ENCODE measurements around the gene PP2D1. TPM values are rescaled to one million over a fixed set of nuclear protein-coding genes. Genes with fewer than 3 reads are reported as not detected.
A peak's percentile ranks its signal among the peaks of the same experiment; 100 is the strongest.
"Not testable (repeated sequence)": the region's sequence is repeated elsewhere in the genome, so short reads cannot be mapped to it uniquely, and the experiment has no call there.

PP2D1 gene
- total and polyA plus RNA-seq, 3 experiments from 2014 or later, result 0.46 TPM; not detected in 2

DNA sequence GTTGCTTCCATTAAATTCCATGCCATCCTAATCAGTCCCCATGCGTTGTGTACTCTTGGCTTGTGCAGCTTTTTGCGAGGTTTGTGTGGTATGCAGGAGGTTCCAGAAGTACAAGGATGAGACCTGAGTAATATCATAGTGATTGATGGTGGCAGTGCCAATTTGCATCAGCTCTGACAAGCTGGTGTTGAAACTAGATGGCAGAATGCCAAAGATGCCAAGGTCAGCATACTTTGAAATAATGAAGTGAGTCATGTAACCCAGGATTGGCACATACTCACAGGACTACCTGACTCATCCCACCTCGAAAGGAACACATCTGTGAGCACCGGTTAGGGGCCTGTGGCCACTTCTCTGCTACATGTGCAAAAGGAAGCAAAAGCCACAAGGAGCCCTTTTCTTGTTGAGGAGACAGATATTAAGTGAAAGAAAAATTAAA lies 42.5 kb upstream of the PP2D1 start:
- no peaks in the 10 kb centered on the region for H3K27me3 ChIP-seq (ENCODE audit: insufficient read depth, low read length, poor library complexity, severe bottlenecking)
- no peak overlapping the region for H3K4me3 ChIP-seq (ENCODE audit: low read length)
- peak in 4 of 5 donors; percentile 47 to 83 (median 64) for DNase-seq
- H3K36me3 ChIP-seq (ENCODE audit: insufficient read depth, low read length), result no peaks in the 10 kb centered on the region
- ChIA-PET POLR2A (no interaction called here), CTCF (interaction anchor here (1.7 kb wide), 1 partner anchor 13 kb away, joined by 5 read pairs; no protein-coding TSS in a partner anchor)
- Mint-ChIP-seq H3K36me3 (peaks cover 0 to 6% (median 0%) of the 10 kb centered on the region in 3 donors), H3K9me3 (no peaks in the 10 kb centered on the region), H3K27ac (peak overlapping the region in 1 of 8 donors; percentile 72), H3K4me3 (no peak overlapping the region), H3K4me1 (peaks cover 30 to 43% (median 35%) of the 10 kb centered on the region in 3 donors), H3K27me3 (no peaks in the 10 kb centered on the region)
- H3K4me1 ChIP-seq (ENCODE audit: insufficient read depth, low read length), result peaks cover 43% of the 10 kb centered on the region
- no peak overlapping the region for H3K27ac ChIP-seq (ENCODE audit: low read depth, low read length)
- no peaks in the 10 kb centered on the region for H3K9me3 ChIP-seq (ENCODE audit: low read length)

DNA sequence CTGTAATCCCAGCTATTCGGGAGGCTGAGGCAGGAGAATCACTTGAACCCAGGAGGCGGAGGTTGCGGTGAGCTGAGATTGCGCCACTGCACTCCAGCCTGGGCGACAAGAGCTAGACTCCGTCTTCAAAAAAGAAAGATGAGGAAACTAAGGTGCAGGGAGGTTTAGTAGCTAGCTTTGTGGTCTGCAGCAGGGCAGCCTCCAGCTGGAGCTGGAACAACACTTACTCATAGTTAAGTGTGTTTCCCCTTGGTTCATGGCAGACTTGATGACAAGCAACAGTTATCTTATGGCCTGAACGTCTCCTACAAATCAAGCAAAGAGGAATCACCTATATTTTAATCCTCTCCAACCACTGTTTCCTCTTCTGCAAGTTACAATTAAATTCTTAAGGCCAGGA lies 40.8 kb upstream of the PP2D1 start:
- no peak overlapping the region for H3K4me3 ChIP-seq (ENCODE audit: low read length)
- Mint-ChIP-seq H3K36me3 (peaks cover 0 to 11% (median 3%) of the 10 kb centered on the region in 3 donors), H3K9me3 (no peaks in the 10 kb centered on the region), H3K27me3 (no peaks in the 10 kb centered on the region), H3K27ac (peak overlapping the region in 5 of 8 donors; percentile 58 to 91 (median 72)), H3K4me1 (peaks cover 40 to 54% (median 50%) of the 10 kb centered on the region in 3 donors), H3K4me3 (peak overlapping the region in 1 of 7 donors; percentile 14)
- ChIA-PET CTCF (no interaction called here), POLR2A (no interaction called here)
- no peaks in the 10 kb centered on the region for H3K9me3 ChIP-seq (ENCODE audit: low read length)
- H3K4me1 ChIP-seq (ENCODE audit: insufficient read depth, low read length), result peaks cover 46% of the 10 kb centered on the region
- H3K36me3 ChIP-seq (ENCODE audit: insufficient read depth, low read length), result no peaks in the 10 kb centered on the region
- H3K27me3 ChIP-seq (ENCODE audit: insufficient read depth, low read length, poor library complexity, severe bottlenecking), result no peaks in the 10 kb centered on the region
- no peak for DNase-seq
- no peak overlapping the region for H3K27ac ChIP-seq (ENCODE audit: low read depth, low read length)

DNA sequence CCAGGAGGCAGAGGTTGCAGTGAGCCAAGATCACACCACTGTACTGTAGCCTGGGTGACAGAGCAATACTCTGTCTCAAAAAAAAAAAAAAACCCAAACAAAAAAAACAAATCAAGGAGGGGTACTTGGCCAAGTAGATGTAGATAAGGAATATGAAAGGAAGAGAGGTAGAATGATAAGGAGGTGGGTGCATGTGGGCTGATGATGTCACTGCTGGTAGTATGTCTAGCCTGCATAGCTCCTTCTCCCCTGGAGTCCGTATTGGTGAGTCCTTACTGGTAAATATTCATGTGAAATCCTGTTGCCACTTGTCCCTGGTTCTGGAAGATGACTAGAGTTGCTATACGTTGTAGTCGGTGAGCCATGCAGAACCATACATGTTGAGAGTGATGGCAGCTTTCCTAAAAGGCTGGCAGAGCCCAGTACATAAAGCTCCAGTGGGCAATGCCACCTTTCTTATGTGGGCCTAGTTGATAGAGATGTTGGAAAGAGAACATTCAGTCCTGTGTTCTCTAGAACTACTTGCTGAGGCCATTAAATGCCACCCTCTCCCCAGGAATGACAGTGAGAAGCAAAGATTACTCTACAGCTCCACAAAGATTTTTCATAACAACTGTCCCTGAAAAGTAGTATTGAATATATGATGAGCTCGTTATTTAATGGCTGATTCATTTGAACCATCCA lies 39.2 kb upstream of the PP2D1 start:
- Histone ChIP-seq H3K27me3 (ENCODE audit: insufficient read depth, low read length, poor library complexity, severe bottlenecking) (no peaks in the 10 kb centered on the region), H3K27ac (ENCODE audit: low read depth, low read length) (no peak overlapping the region), H3K36me3 (ENCODE audit: insufficient read depth, low read length) (no peaks in the 10 kb centered on the region), H3K4me3 (ENCODE audit: low read length) (no peak overlapping the region), H3K9me3 (ENCODE audit: low read length) (no peaks in the 10 kb centered on the region), H3K4me1 (ENCODE audit: insufficient read depth, low read length) (peaks cover 46% of the 10 kb centered on the region)
- Mint-ChIP-seq H3K27me3 (no peaks in the 10 kb centered on the region), H3K9me3 (no peaks in the 10 kb centered on the region), H3K4me1 (peaks cover 53 to 68% (median 63%) of the 10 kb centered on the region in 3 donors), H3K36me3 (peaks cover 0 to 15% (median 3%) of the 10 kb centered on the region in 3 donors), H3K4me3 (peak overlapping the region in 2 of 7 donors; percentile 42 to 66), H3K27ac (peak overlapping the region in 7 of 8 donors; percentile 5 to 87 (median 43))
- no peak for DNase-seq
- ChIA-PET POLR2A (interaction anchor here (1.0 kb wide), 1 partner anchor 10 kb away, joined by 6 read pairs; the partner anchor contains the start of gene KAT2B), CTCF (interaction anchor here (0.9 to 1.6 kb wide), 2 partner anchors 10 to 11 kb away, joined by 3 to 4 read pairs; partner anchors contain the start of gene KAT2B)

DNA sequence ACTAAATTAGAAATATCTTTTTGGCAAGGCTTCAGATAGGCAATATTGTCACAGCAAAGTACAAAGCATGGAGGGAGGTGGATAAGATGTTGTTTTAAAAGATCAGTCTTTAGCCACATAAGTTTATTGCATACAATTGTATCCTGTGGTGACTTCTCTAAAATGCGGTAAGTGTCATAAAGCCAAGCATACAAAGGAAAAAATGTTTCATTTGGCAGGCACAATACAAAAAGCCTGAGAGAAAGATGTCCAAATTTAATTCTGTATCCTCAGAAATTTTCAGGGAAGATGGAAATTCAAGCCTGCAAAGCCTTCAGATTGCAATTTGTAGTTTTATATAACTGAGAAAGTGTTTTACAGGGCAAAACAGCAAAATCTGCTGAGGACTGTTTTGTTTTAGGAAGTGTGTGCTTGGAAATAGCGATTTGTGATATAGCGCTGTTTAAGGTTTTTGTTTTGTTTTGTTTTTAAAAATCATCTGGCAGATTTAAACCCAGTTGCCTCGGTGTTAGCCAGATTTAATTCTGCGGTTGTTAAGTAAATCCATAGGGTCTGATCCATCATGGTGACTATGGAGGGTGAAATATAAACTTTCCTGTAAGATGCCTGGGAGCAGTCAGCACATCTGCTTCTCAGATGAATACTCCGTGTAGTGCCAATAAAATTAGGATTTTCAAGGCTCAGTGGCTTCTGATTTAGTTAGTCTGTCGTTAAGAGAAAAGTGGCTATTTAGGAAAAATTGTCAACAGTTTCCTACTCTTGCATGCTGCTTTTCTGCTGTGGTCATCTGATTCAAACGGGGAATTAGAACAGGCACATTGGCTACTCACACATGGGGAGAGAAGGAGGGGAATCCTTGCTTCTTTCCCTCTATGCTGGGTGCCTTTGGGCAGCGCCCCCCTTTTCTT lies 36.2 kb upstream of the PP2D1 start:
- Histone ChIP-seq H3K4me3 (ENCODE audit: low read length) (no peak overlapping the region), H3K27ac (ENCODE audit: low read depth, low read length) (no peak overlapping the region), H3K9me3 (ENCODE audit: low read length) (no peaks in the 10 kb centered on the region), H3K27me3 (ENCODE audit: insufficient read depth, low read length, poor library complexity, severe bottlenecking) (no peaks in the 10 kb centered on the region), H3K36me3 (ENCODE audit: insufficient read depth, low read length) (no peaks in the 10 kb centered on the region), H3K4me1 (ENCODE audit: insufficient read depth, low read length) (peaks cover 50% of the 10 kb centered on the region)
- Mint-ChIP-seq H3K9me3 (no peaks in the 10 kb centered on the region), H3K36me3 (peaks cover 0 to 15% (median 3%) of the 10 kb centered on the region in 3 donors), H3K4me3 (peak overlapping the region in 3 of 7 donors; percentile 2 to 54 (median 23)), H3K27ac (peak overlapping the region in 6 of 8 donors; percentile 33 to 92 (median 55)), H3K4me1 (peaks cover 77 to 94% (median 88%) of the 10 kb centered on the region in 3 donors), H3K27me3 (no peaks in the 10 kb centered on the region)
- POLR2A ChIA-PET, result no interaction called here
- CTCF ChIA-PET, result no interaction called here
- no peak for DNase-seq

DNA sequence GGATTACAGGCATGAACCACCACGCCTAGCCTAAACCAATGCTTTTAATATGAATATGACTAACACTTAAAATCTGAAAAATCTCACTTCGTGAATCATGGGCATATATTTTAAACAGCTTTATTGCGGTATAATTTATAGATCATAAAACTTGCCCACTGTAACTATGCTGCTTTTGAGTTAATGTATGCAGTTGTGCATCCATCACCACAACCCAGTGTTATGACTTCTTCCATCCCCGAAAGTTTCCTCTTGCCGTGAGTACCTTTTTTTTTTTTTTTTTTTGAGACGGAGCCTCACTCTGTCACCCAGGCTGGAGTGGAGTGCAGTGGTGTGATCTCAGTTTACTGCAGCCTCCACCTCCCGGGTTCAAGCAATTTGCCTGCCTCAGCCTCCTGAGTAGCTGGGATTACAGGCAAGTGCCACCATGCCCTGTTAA lies 35.3 kb upstream of the PP2D1 start:
- peak overlapping the region in 2 of 7 donors; percentile 45 to 54 for H3K4me3 Mint-ChIP-seq
- no peak for DNase-seq
- H3K9me3 Mint-ChIP-seq, result no peaks in the 10 kb centered on the region
- H3K9me3 ChIP-seq (ENCODE audit: low read length), result no peaks in the 10 kb centered on the region
- no peaks in the 10 kb centered on the region for H3K36me3 ChIP-seq (ENCODE audit: insufficient read depth, low read length)
- ChIA-PET CTCF (interaction anchor here (1.4 kb wide), 1 partner anchor 10 kb away, joined by 4 read pairs; no protein-coding TSS in a partner anchor), POLR2A (no interaction called here)
- H3K36me3 Mint-ChIP-seq, result peaks cover 0 to 15% (median 3%) of the 10 kb centered on the region in 3 donors
- H3K27me3 Mint-ChIP-seq, result no peaks in the 10 kb centered on the region
- peak overlapping the region in 6 of 8 donors; percentile 36 to 92 (median 68) for H3K27ac Mint-ChIP-seq
- no peak overlapping the region for H3K27ac ChIP-seq (ENCODE audit: low read depth, low read length)
- H3K27me3 ChIP-seq (ENCODE audit: insufficient read depth, low read length, poor library complexity, severe bottlenecking), result no peaks in the 10 kb centered on the region
- no peak overlapping the region for H3K4me3 ChIP-seq (ENCODE audit: low read length)
- peaks cover 59% of the 10 kb centered on the region for H3K4me1 ChIP-seq (ENCODE audit: insufficient read depth, low read length)
- peaks cover 80 to 95% (median 92%) of the 10 kb centered on the region in 3 donors for H3K4me1 Mint-ChIP-seq

DNA sequence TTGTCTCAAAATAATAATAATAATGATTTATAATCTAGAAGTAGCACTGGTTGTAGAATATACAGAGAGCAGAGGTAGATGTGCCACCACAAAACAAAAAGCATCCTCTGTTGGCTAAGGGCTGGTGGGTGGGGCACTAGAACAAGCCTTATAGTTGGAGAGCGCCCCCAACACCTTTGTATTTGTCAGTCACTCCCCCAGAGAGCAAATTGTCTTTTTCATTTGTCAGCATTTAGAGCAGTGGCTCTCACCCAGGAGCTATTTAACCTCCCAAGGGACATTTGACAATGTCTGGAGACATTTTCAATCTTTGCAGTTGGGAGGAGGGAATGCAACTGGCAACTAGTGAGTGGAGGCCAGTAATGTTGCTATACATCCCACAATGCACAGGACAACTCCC lies 34.5 kb upstream of the PP2D1 start:
- Mint-ChIP-seq H3K27ac (peak overlapping the region in 7 of 8 donors; percentile 33 to 92 (median 70)), H3K27me3 (no peaks in the 10 kb centered on the region), H3K9me3 (no peaks in the 10 kb centered on the region), H3K4me3 (peak overlapping the region in 1 of 7 donors; percentile 10), H3K36me3 (peaks cover 0 to 16% (median 3%) of the 10 kb centered on the region in 3 donors), H3K4me1 (peaks cover 80 to 95% (median 92%) of the 10 kb centered on the region in 3 donors)
- no peaks in the 10 kb centered on the region for H3K36me3 ChIP-seq (ENCODE audit: insufficient read depth, low read length)
- no peak overlapping the region for H3K4me3 ChIP-seq (ENCODE audit: low read length)
- H3K27me3 ChIP-seq (ENCODE audit: insufficient read depth, low read length, poor library complexity, severe bottlenecking), result no peaks in the 10 kb centered on the region
- no peak for DNase-seq
- ChIA-PET POLR2A (no interaction called here), CTCF (interaction anchor here (1.4 kb wide), 1 partner anchor 11 kb away, joined by 4 read pairs; no protein-coding TSS in a partner anchor)
- H3K4me1 ChIP-seq (ENCODE audit: insufficient read depth, low read length), result peaks cover 67% of the 10 kb centered on the region
- H3K9me3 ChIP-seq (ENCODE audit: low read length), result no peaks in the 10 kb centered on the region
- no peak overlapping the region for H3K27ac ChIP-seq (ENCODE audit: low read depth, low read length)

GRCh38 chr3:20045141-20045540 lies 33.1 kb upstream of the PP2D1 start:
- Mint-ChIP-seq H3K4me3 (peak overlapping the region in 3 of 7 donors; percentile 26 to 95 (median 73)), H3K27ac (peak overlapping the region in 7 of 8 donors; percentile 37 to 99 (median 96)), H3K36me3 (peaks cover 0 to 23% (median 3%) of the 10 kb centered on the region in 3 donors), H3K4me1 (peaks cover 69 to 87% (median 80%) of the 10 kb centered on the region in 3 donors)
- H3K27me3 ChIP-seq (ENCODE audit: insufficient read depth, low read length, poor library complexity, severe bottlenecking); H3K4me3 ChIP-seq (ENCODE audit: low read length); DNase-seq; H3K9me3 Mint-ChIP-seq; H3K36me3 ChIP-seq (ENCODE audit: insufficient read depth, low read length); H3K27me3 Mint-ChIP-seq; POLR2A ChIA-PET; H3K9me3 ChIP-seq (ENCODE audit: low read length); H3K27ac ChIP-seq (ENCODE audit: low read depth, low read length): not testable (repeated sequence)
- peaks cover 63% of the 10 kb centered on the region for H3K4me1 ChIP-seq (ENCODE audit: insufficient read depth, low read length)
- CTCF ChIA-PET, result interaction anchor here (0.6 kb wide), 1 partner anchor 14 kb away, joined by 4 read pairs; no protein-coding TSS in a partner anchor
